H9 (cell line): Measurements from ENCODE around the gene ARHGAP29. TPM values are rescaled to one million over a fixed set of nuclear protein-coding genes. Genes with fewer than 3 reads are reported as not detected.

Experiments used
- DNase-seq: peaks from one replicate; pipeline ENCODE4 v3.0.0-alpha.2; 2017
- H2AFZ ChIP-seq: one replicate; pipeline ENCODE4 v1.6.1; 2013; ENCODE audit warnings: mild to moderate bottlenecking, low read length, control low read depth, moderate library complexity
- H2AK5ac ChIP-seq: 2 replicates; pipeline ENCODE4 v1.6.1; 2013; ENCODE audit warnings: low read length, control low read depth, mixed read lengths; ENCODE audit not compliant: insufficient read length
- H2BK120ac ChIP-seq: one replicate; pipeline ENCODE4 v1.6.1; 2013; ENCODE audit warnings: low read depth, mild to moderate bottlenecking, low read length, control low read depth, inconsistent platforms; ENCODE audit not compliant: poor library complexity, severe bottlenecking
- H2BK12ac ChIP-seq: 2 replicates; pipeline ENCODE4 v1.6.1; 2013; ENCODE audit warnings: low read length, control low read depth, mixed read lengths, low read depth; ENCODE audit not compliant: insufficient read length
- H2BK15ac ChIP-seq: 2 replicates; pipeline ENCODE4 v1.6.1; 2013; ENCODE audit warnings: low read depth, low read length, control low read depth
- H2BK20ac ChIP-seq: one replicate; pipeline ENCODE4 v1.6.1; 2013; ENCODE audit warnings: low read depth, mild to moderate bottlenecking, low read length, control low read depth, inconsistent platforms; ENCODE audit not compliant: poor library complexity, severe bottlenecking
- H2BK5ac ChIP-seq: 2 replicates; pipeline ENCODE4 v1.6.1; 2013; ENCODE audit warnings: low read length, control low read depth, mixed read lengths; ENCODE audit not compliant: insufficient read length
- H3K14ac ChIP-seq: 2 replicates; pipeline ENCODE4 v1.6.1; 2013; ENCODE audit warnings: low read length, control low read depth; ENCODE audit not compliant: insufficient read depth
- H3K18ac ChIP-seq: 2 replicates; pipeline ENCODE4 v1.6.1; 2013; ENCODE audit warnings: low read depth, mild to moderate bottlenecking, mixed read lengths, low read length, control low read depth; ENCODE audit not compliant: insufficient read length
- H3K23ac ChIP-seq: 2 replicates; pipeline ENCODE4 v1.6.1; 2013; ENCODE audit warnings: low read length, control low read depth, mixed read lengths, low read depth; ENCODE audit not compliant: insufficient read length
- H3K23me2 ChIP-seq: 2 replicates; pipeline ENCODE4 v1.6.1; 2013; ENCODE audit warnings: low read depth, mild to moderate bottlenecking, mixed read lengths, low read length, control low read depth; ENCODE audit not compliant: insufficient read length, poor library complexity, severe bottlenecking
- H3K27ac ChIP-seq: 2 replicates; pipeline ENCODE4 v1.5.1; 2013; ENCODE audit warnings: low read length, control low read depth, mixed read lengths, low read depth; ENCODE audit not compliant: insufficient read length
- H3K27me3 ChIP-seq: 2 replicates; pipeline ENCODE4 v1.6.1; 2013; ENCODE audit warnings: low read length, control low read depth, inconsistent platforms; ENCODE audit not compliant: insufficient read depth
- H3K4ac ChIP-seq: 2 replicates; pipeline ENCODE4 v1.6.1; 2013; ENCODE audit warnings: low read depth, mild to moderate bottlenecking, control low read depth, inconsistent platforms, low read length, moderate library complexity
- H3K4me1 ChIP-seq: 2 replicates; pipeline ENCODE4 v1.6.1; 2013; ENCODE audit warnings: low read length, control low read depth, inconsistent platforms; ENCODE audit not compliant: insufficient read depth
- H3K4me2 ChIP-seq: 2 replicates; pipeline ENCODE4 v1.6.1; 2013; ENCODE audit warnings: low read length, control low read depth, mixed read lengths; ENCODE audit not compliant: insufficient read length, insufficient read depth
- H3K56ac ChIP-seq: 2 replicates; pipeline ENCODE4 v1.6.1; 2013; ENCODE audit warnings: low read depth, mild to moderate bottlenecking, mixed read lengths, low read length, control low read depth; ENCODE audit not compliant: insufficient read length
- H3K79me1 ChIP-seq: 2 replicates; pipeline ENCODE4 v1.6.1; 2013; ENCODE audit warnings: low read depth, mild to moderate bottlenecking, moderate library complexity, low read length, control low read depth, inconsistent platforms; ENCODE audit not compliant: insufficient read depth, poor library complexity, severe bottlenecking
- H3K79me2 ChIP-seq: 2 replicates; pipeline ENCODE4 v1.6.1; 2013; ENCODE audit warnings: low read length, control low read depth, inconsistent platforms; ENCODE audit not compliant: insufficient read depth
- H3K9ac ChIP-seq: 2 replicates; pipeline ENCODE4 v1.6.1; 2013; ENCODE audit warnings: low read length, control low read depth, mixed read lengths; ENCODE audit not compliant: insufficient read length; ENCODE audit errors: extremely low read depth
- H3K9me3 ChIP-seq: one replicate; pipeline ENCODE4 v1.6.1; 2013; ENCODE audit warnings: low read depth, low read length, inconsistent platforms; ENCODE audit not compliant: control insufficient read depth
- H3T11ph ChIP-seq: one replicate; pipeline ENCODE4 v1.6.1; 2013; ENCODE audit warnings: mild to moderate bottlenecking, low read length, control low read depth, inconsistent platforms
- H4K20me1 ChIP-seq: one replicate; pipeline ENCODE4 v1.6.1; 2013; ENCODE audit not compliant: control insufficient read depth, insufficient read length, insufficient read depth
- H4K5ac ChIP-seq: 2 replicates; pipeline ENCODE4 v1.6.1; 2013; ENCODE audit warnings: low read depth, mild to moderate bottlenecking, mixed read lengths, low read length, control low read depth; ENCODE audit not compliant: insufficient read length
- H4K8ac ChIP-seq: replicated peaks from 2 replicates; pipeline ENCODE4 v1.6.1; 2013; ENCODE audit warnings: low read length, control low read depth, mixed read lengths, low read depth; ENCODE audit not compliant: insufficient read length
- H4K91ac ChIP-seq: 2 replicates; pipeline ENCODE4 v1.6.1; 2013; ENCODE audit warnings: low read depth, mild to moderate bottlenecking, moderate library complexity, mixed read lengths, low read length, control low read depth; ENCODE audit not compliant: insufficient read length
- H3K27ac Mint-ChIP-seq, 3 experiments: 2 replicates in 2 of 3; 3 replicates in 1 of 3; pipeline ENCODE4 v1.8.0; 2020 to 2021; ENCODE audit warnings: mixed read lengths in 3 of 3, mild to moderate bottlenecking in 1 of 3, moderate library complexity in 1 of 3
- H3K27me3 Mint-ChIP-seq: 2 replicates; pipeline ENCODE4 v1.8.0; 2021; ENCODE audit warnings: low read depth, mild to moderate bottlenecking, moderate library complexity, mixed read lengths
- H3K36me3 Mint-ChIP-seq, 3 experiments: 2 replicates in 2 of 3; 3 replicates in 1 of 3; pipeline ENCODE4 v1.8.0; 2020 to 2021; ENCODE audit warnings: low read depth in 3 of 3, mixed read lengths in 3 of 3; ENCODE audit not compliant: insufficient read depth in 1 of 3
- H3K4me1 Mint-ChIP-seq, 2 experiments: 2 replicates each; pipeline ENCODE4 v1.8.0; 2020; ENCODE audit warnings: mixed read lengths in 2 of 2
- H3K4me3 Mint-ChIP-seq, 2 experiments: 2 replicates in 1 of 2; 3 replicates in 1 of 2; pipeline ENCODE4 v1.8.0; 2020 to 2021; ENCODE audit warnings: mild to moderate bottlenecking in 2 of 2, mixed read lengths in 2 of 2, moderate library complexity in 1 of 2
- H3K9me3 Mint-ChIP-seq, 2 experiments: 2 replicates in 1 of 2; 3 replicates in 1 of 2; pipeline ENCODE4 v1.8.0; 2020; ENCODE audit warnings: mild to moderate bottlenecking in 2 of 2, mixed read lengths in 2 of 2, moderate library complexity in 1 of 2
- WGBS: extraction: QIAGEN DNeasy Blood & Tissue Kit; methylation state at CpG from one replicate; pipeline ENCODE4 v1.1.7; 2013; ENCODE audit warnings: missing lambda C conversion rate, low lambda C conversion rate, mixed read lengths; ENCODE audit not compliant: insufficient read length; ENCODE audit errors: extremely low coverage; 5-methylcytosine and 5-hydroxymethylcytosine counted together
- total RNA-seq: library from RNA; stranded (reverse); gene quantifications from 2 replicates; pipeline ENCODE4 v1.2.1, GENCODE V29; 2021
- TF ChIP-seq, protein P1 (sequence below): fragments of 200-600 bp; sonication (generic); conservative IDR thresholded peaks from 3 replicates; pipeline ENCODE4 v1.8.0; 2021; ENCODE audit warnings: antibody characterized with exemption, mild to moderate bottlenecking

ARHGAP29 gene
- total RNA-seq, 1 experiment from 2014 or later, result 1.3 TPM

DNA sequence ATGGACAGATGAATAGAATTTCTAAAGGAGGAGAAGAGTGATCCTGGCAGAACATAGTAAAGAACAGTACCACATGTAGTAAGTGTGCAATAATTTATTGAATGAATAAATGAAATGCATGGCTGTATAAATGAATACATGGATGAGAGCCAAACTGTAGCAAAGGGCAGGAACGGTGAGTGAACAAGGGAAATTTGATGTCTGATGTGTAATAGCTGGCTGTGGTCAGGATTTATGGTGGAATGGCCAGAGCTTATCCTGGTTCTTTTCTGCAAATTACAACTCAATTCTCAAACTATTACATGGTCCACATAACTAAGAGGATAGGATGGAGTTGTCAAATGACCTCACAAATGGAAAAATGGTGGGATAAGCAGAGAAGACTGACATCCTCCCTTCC is 43.2 kb upstream of the ARHGAP29 start:
- Histone ChIP-seq H2BK120ac (no peak overlapping the region), H3T11ph (no peak overlapping the region), H3K79me2 (no peaks in the 10 kb centered on the region), H4K91ac (no peak overlapping the region), H2BK20ac (no peak overlapping the region), H3K56ac (no peak overlapping the region), H4K5ac (no peak overlapping the region), H2AK5ac (no peak overlapping the region), H2BK12ac (no peak overlapping the region), H3K18ac (no peak overlapping the region), H3K4me2 (no peak overlapping the region), H3K9ac (no peak overlapping the region), H3K4me1 (no peaks in the 10 kb centered on the region), H3K79me1 (no peaks in the 10 kb centered on the region), H3K9me3 (no peaks in the 10 kb centered on the region), H3K27me3 (no peaks in the 10 kb centered on the region), H2BK5ac (no peak overlapping the region), H3K14ac (no peak overlapping the region), H4K20me1 (no peaks in the 10 kb centered on the region), H3K23me2 (no peaks in the 10 kb centered on the region), H3K27ac (no peak overlapping the region), H3K4ac (no peak overlapping the region), H4K8ac (no peak overlapping the region), H3K23ac (no peak overlapping the region), H2AFZ (no peak overlapping the region), H2BK15ac (no peak overlapping the region)
- TF ChIP-seq, protein P1, sequence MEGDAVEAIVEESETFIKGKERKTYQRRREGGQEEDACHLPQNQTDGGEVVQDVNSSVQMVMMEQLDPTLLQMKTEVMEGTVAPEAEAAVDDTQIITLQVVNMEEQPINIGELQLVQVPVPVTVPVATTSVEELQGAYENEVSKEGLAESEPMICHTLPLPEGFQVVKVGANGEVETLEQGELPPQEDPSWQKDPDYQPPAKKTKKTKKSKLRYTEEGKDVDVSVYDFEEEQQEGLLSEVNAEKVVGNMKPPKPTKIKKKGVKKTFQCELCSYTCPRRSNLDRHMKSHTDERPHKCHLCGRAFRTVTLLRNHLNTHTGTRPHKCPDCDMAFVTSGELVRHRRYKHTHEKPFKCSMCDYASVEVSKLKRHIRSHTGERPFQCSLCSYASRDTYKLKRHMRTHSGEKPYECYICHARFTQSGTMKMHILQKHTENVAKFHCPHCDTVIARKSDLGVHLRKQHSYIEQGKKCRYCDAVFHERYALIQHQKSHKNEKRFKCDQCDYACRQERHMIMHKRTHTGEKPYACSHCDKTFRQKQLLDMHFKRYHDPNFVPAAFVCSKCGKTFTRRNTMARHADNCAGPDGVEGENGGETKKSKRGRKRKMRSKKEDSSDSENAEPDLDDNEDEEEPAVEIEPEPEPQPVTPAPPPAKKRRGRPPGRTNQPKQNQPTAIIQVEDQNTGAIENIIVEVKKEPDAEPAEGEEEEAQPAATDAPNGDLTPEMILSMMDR, result no peak
- no peak for DNase-seq
- Mint-ChIP-seq H3K4me1 (no peaks in the 10 kb centered on the region), H3K4me3 (no peak overlapping the region), H3K36me3 (no peaks in the 10 kb centered on the region), H3K27ac (no peak overlapping the region), H3K27me3 (peaks cover 22% of the 10 kb centered on the region), H3K9me3 (no peaks in the 10 kb centered on the region)
- WGBS, result no CpG with 5 or more reads among the region's 1 CpG
